Ramos (cell line): ENCODE results near the gene THAP11.

ENCODE experiments used
- in situ Hi-C: fragments of 300-500 bp; cut with MboI; formaldehyde crosslinking; loops from one replicate; pipeline ENCODE4 v1.14.3; 2022; ENCODE audit warnings: low sequenced_read_pairs; ENCODE audit not compliant: unreplicated experiment

The THAP11 gene

DNA sequence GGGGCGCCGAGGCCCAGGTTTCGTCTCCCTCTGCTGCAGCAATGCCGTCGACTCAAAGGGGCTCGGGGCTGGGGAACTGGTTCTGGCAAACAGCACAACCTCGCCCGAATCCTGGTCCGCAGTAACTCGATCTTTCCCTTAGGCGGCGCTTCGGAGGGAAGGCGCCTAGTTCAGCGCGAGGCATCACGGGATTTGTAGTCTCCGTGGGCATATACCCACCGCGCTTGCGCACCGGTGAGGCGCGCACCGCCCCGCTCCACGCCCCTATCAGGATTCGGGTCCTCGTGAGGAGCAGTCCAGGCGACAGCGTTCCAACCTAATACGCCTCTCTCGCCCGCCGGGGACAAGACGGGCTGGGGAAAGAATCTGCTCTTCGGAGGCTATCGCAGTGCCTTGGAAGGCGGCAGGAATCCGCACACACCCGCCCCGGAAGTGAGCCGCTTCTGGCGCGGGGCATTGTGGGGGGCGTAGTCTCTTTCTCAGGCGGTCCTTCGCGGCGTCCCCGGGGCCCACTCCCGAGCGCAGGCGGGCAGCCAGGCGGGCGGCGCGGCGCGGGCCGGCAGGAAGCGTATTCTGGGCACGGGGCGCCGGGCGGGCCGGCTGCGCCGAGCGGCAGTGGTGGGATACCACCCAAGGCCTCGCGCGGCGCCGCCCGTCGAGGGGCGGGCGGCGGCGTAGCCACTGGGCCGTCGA is at the start of gene THAP11:
Gene THAP11 (plus strand): TSS at position 505 of the 693 bp plus-strand sequence. CDS start 235 bp downstream, outside the sequence.
- in situ Hi-C loops = no loop called here

DNA sequence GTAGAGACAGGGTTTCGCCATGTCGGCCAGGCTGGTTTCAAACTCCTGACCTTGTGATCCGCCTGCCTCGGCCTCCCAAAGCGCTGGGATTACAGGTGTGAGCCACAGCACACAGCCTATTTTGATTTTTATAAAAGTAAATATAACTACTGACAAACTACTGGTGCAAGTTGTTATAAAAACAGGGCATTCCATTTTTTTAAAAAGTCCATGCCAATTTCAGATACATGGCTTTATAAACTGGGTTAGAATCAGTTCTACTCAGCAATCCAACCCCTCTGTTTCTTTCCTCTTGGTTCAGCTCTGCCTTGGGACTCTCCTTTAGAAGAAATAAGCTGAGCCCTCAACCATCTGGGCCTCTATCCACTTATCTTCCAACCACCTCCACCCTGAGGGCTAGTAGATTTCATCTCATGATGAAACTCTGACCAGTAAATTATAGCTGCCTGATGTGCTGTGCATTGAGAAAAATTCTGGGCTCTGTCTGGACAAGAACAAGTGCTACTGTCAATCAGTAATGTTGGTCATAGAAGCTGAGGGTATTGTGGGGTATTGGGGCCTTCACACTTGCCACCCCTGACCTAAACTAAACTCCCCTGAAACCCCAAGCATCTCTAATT is 45.9 kb upstream of the THAP11 start:
- in situ Hi-C loops = no loop called here

DNA sequence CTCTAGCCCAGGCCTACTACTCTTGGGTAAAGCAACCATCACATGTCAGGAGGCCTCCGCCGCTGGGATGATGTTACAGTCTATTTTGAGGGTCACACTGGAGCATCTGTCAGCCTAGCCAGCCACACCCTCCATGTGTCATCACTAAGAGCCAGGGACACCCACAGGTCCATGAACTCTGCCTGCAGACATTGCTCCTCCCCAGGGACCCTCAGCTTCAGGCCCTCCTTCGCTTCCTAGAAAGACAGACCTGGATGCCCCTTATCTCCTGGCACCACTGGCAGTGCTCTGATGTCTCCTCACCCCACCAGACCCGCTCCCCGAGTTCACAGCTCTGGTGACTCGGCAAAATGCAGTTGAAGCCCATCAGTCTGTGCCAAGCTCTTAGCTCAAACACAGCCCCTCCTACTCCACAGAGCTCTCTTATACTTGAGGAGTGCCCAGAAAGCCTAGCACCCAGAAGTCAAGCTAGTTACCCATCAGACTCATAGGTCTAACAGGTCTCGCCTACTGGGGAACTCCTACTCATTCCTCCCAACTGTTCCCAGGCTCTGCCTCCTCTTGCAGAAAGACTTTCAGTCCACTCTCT is 41.7 kb upstream of the THAP11 start:
- in situ Hi-C loops = no loop called here

DNA sequence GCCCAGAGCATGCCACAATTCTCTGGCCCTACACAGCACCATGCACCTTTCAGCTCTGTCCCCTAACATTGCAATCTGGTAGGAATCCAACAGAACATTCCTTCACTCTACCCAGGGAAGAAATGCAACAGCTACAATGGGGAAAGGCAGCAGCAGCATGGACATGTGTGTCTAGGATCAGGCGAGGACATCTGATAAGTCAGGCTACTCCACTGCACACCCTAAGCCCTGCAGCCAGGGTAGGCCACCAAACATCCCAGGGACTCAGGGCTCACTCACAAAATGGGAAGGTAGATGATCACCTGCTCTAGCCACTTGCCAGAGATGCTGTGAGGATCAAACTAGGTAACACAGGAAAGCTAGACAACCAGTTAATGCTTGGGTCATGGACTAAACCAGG is 40.9 kb upstream of the THAP11 start:
- in situ Hi-C loops = no loop called here

DNA sequence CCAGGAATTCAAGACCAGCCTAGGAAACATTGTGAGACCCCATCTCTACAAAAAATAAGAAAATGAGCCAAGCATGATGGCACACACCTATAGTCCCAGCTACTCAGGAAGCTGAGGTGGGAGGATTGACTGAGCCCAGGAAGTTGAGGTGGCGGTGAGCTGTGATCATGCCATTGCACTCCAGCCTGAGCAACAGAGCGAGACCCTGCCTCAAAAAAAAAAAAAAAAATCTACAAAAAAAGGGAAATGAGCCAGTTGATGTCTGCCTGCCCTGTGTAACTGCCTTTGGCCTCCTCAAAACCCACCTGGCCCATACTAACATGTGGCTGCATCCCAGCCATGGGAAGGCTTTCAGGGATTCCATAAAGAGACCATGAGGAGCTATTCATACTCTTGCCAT is 40.2 kb upstream of the THAP11 start:
- in situ Hi-C loops = no loop called here

DNA sequence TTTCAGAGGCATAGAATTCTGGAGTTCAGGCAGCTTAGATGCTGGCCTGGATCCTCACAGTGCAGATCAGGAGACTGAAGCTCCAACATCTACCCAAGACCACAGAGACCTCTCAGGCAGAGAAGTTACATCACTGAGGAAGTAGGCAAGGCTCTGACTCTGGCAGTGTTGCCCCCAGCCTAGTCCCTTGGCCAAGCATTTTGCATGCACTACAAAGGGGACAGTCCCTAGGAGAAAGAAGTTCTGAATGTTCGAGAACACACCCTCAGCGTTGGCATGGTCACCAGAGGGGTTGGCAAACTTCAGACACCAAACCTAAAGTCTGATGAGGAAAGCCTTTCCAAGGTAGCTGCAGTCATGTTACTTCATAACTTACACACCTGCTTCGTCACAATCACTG is 38.2 kb upstream of the THAP11 start:
- in situ Hi-C loops = no loop called here

DNA sequence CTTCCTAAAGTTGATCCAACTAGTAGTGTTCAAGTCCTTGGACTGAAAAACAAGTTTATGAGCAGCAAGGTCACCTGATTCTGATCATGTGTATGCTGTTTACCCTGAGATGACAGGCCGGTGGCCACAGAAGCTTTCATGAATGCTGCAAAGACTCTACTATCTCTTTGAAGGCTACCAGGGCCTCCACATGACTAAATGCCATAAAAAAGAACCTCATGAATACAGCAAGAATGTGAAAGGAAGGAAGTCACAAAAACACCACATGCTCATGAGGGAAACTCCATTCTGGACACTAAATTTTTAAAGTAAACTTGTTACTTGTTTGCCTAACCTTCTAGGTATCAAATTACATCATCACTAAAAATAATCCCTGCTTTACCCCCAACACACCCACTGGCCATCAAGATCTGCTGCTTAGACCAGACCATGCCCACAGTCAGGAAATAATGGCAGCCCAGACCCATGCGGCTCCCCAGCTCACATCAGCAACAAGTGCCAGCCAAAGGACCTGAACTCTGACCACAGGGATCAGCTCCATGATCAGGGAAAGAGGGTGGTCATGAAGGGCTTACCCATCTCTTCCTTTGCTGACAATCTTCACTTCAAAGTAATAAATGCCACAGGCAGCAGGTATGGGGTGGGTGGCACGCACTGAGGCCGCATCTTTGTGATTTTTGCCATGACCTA is 37.1 kb upstream of the THAP11 start:
- in situ Hi-C loops = no loop called here

DNA sequence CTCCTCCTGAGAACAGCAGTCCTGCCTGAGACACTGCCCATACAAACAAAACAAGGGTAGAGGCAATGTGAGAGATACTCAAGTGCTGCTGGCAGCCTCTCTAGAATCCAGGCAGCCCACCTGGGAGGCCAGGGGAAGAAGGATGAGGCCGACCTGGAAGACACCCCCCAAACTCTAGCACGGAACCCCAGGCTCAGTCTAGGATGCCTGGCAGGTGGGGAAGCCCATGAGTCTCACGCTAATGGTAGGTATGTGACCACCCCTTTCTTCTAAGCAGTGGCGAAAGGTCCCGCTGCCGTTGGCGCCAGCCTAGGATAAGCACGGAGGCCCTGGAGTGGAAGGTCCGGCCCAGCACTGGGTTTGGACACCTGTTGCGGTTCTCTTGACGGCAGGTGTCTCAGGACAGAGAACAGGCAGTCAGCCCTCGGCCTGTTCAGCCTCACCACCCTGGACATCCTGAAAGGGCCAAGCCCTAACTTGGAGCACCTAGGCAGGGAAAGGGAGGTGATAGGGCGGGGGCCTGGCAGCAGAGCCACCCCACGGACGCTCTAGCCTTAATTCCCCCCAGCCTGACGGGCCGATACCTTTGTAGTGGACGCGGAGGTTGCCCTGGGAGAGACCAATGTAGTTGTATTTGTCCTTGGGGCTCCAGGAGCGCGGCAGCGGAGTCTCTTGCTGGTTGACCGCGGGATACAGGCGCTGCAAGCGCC is 36.2 kb upstream of the THAP11 start:
- in situ Hi-C loops = no loop called here

DNA sequence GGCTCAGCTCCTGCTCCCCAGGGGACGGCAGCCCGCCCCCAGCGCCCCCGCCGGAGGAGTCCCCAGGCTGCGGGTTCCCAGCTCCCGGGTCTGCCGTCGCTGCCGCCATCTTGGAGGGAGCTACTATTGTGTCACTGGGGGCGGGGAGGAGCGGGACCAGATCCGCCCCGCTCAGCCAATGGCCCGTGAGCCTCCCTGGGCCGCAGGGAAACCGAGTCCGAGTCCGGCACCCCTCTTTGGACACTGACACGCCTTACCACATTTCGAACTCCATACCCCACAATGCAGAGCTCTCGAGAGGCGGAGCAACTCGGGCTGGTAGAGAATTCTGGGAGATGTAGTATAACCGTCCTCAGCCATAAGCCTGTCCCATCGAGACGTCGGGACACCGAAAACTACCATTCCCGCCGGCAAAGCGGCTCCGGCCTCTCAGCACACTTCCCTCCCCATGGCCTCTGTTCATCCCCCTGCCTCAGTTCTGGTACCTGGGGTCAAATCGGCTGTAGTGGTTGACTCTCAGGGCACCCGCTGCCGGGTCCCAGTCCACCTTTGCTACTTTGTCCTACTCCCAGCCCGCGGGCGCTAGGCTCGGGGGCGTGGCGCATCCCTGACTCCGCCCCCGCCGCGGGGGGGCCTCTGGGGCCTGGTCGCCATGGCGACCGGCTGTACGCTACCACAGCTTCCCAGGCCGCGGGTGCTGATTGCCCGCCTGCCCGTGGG is 35.5 kb upstream of the THAP11 start, which contains the start of the genes RANBP10 and TSNAXIP1:
Gene RANBP10 (minus strand): TSS at position 133 of the 720 bp plus-strand sequence. CDS start 24 bp downstream, at position 109.
Gene TSNAXIP1 (plus strand): TSS at position 462 of the 720 bp plus-strand sequence. CDS start 261 bp downstream, outside the sequence.
- in situ Hi-C loops = no loop called here

DNA sequence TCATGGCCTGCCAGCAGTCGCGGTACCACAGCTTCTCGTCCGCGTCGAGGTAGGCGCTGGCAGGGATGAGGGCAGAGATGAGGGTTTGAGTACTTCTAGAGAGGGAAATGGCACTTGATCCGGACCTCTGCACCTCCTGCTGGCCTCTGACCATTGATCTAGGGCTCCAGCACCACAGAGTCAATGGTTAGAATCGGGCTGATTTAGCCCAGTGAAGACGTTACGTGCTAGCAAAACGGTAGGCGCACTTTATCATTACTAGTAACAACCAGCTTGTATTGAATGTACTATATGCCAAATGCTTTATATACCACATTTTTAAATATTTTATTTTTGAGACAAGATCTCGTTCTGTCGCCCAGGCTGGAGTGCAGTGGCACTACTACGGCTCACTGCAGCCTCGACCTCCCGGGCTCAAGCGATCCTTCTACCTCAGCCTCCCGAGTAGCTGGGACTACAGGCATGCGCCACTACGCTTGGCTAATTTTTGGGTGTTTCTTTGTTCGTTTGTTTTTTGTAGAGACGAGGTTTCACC is 34.9 kb upstream of the THAP11 start:
- in situ Hi-C loops = no loop called here

DNA sequence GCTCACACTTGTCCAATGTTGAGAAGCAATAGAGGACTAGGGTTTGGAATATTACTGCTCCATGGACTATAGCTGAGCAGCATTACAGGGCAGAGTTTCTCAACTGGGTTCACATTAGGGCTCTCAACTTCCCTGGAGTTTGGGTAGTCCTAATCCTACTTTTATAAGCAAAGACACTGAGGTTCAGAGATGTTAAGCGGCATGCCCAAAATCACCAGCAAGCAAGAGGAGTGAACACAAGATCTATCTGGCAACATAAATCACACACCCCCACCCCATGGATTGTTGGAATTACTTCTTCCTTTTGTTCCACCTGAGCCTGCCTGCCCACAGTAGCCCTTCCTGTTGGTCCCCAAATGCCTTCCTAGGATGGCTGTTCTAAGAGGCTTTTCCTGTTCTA is 30.2 kb upstream of the THAP11 start:
- in situ Hi-C loops = no loop called here

DNA sequence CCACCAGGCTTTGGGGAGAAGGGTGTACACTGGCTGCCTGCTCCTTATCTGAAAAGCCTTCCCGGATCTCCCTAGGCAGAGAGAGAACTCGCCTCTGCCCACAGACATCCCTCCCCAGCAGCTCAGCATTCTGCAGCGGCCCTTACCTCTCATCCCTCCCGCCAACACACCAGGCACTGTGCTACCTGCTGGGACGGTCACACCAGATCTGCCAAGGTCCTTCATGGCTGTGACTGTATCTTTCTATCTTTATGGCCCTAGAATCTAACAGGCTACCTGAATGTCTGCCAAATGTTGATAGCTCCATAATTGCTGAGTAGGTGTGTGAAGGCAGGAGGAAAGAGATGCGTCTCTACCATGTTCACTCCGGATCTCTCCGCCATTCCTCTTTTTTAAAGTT is 27.6 kb upstream of the THAP11 start:
- in situ Hi-C loops = no loop called here

DNA sequence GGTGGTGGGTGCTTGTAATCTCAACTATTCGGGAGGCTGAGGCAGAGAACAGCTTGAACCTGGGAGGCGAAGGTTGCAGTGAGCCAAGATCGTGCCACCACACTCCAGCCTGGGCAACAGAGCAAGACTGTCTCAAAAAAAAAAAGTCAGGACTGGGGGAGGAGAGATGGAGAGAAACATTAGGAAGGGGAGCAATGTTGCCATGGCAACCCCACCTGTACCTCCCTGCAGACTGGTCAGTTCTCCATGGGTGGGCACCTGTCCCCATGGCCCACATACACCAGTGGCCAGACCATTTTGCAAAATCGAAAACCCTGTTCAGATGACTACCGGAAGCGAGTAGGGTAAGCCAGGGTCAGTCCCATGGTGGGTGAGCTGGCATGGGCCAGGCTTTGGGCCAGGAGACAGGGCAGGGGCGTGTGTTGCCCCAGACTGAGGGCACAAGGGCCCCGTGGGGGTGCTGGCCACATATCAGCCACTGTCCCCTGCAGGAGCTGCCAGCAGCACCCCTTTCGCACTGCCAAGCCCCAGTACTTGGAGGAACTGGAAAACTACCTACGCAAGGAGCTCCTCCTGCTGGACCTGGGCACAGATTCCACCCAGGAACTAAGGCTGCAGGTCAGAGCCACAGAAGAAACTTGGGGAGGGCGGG is 21.4 kb upstream of the THAP11 start:
- in situ Hi-C loops = no loop called here

DNA sequence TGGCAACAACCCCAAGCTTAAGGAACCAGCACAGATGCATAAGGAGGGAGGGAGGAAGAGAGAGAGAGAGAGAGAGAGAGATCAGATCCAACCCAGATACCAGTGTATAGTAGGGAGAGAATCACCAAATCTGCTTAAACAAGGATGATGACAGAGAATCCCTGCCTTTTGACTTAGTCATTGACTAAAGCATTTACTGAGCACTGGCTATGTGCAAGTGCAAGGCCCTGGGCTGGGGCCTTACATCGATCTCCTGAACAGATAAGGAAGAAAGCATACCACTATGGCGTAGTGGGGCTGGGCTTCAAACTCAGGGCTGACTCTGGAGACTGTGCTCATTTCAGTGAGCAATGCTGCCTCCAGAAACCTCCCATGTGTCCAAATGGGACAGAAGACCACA is 19.6 kb upstream of the THAP11 start:
- in situ Hi-C loops = no loop called here

DNA sequence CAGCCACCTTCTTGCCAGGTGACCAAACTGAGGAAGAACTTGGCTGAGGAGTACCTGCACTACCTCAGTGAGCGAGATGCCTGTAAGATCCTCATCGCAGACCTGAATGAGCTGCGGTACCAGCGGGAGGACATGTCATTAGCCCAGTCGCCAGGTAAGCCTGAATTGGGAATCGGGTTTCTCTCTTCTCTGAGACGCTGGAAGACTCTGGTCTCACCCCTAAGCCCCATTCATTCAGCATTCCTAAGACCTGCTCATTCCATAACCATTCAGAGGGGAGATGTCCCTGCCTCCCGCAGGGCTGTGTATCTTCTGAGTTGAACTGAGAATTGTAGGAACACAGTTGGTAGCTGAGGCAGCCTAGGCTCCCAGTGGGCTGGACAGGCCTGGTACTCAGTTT is 17.0 kb upstream of the THAP11 start:
- in situ Hi-C loops = no loop called here

DNA sequence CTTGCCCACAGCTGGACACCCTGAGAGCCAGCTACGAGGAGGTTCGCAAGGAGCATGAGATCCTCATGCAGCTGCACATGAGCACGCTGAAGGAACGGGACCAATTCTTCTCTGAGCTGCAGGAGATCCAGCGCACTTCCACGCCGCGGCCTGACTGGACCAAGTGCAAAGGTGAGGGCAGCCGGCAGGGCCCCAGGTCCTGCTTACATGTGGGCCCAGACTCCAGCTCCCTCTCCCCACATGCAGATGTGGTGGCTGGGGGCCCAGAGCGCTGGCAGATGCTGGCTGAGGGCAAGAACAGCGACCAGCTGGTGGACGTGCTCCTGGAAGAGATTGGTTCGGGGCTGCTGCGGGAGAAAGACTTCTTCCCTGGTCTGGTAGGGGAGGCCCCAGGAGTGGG is 16.2 kb upstream of the THAP11 start:
- in situ Hi-C loops = no loop called here

DNA sequence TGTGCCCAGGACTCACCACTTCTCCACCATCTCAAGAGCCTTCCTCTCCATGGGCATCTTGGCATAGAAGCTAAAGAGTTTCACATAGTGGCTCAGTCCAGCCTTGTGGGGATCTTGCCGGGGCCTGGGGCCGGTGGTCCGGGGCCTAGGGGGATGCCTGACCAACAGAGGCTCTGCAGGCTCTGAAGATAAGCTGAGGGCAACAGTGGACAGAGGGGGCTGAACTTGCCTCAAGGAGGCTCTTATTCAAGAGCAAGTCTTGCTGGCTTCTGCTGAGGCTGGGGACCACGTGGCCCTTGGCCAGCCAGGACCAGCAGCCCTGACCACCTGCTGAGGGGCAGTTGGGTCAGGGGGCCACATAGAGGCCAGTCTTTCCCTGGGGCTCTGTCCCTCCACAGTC is 13.5 kb upstream of the THAP11 start:
- in situ Hi-C loops = no loop called here

DNA sequence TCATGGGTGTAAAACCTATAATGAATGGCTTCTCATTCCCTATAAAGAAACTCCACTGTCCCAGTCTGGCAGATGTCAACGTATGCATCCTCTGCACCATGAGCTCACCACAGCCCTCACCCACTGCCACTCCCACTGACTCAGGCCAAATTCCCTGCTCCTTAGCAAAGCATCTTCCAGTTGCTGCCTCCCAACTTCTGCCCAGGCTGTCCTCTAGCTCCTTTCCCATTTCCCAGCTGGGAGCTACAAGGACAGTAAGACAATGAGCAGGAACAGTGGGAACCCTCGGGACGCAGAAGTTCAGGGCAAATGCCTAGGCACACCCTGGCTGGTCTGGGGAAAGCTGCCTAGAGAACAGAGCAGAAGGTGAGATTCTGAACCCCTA is 9.1 kb upstream of the THAP11 start:
- in situ Hi-C loops = no loop called here
